ENCODE results near the gene TIGIT. TPM values are rescaled to one million over a fixed set of nuclear protein-coding genes. Genes with fewer than 3 reads are reported as not detected.

Gene TIGIT
- total RNA-seq, 4 donors from 2014 or later, result 1.2 to 5.6 (median 5.4) TPM; not detected in 1

DNA sequence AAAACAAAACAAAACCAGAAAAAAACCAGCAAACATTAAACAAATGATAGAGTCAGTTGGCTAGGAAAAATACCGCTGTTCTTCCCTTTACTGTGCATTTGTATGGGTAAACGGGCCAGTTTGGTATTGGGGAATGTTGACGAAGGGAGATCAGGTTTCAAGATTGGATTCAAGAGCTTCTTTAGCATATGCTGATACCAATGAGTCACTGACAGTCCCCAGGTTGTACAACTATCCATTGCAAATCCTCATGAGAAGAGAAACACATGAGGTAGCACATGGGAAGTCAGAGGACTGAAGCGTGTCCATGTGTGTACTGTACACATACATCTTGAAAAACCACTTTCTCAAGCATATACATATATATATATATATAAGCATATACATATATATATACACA lies 25.6 kb downstream of the TIGIT start:
- no peaks in the 10 kb centered on the region for H3K36me3 ChIP-seq
- WGBS, 2 donors (ENCODE audit: low coverage in 1 of 2), result 79 to 88% methylated on average over 3 to 4 of the region's 4 CpGs
- intact Hi-C loops (cut with DNase I; ENCODE audit: low total_unique reads) (no loop called here), in situ Hi-C loops (cut with MboI; ENCODE audit: low pct_ligation_motif_present in 1 of 4, low pct_unique_long_range_greater_than_20kb in 1 of 4, low sequenced_read_pairs in 3 of 4) (no loop called here)
- DNase-seq, result no peak
- peaks cover 0 to 9% (median 0%) of the 10 kb centered on the region in 4 donors for H3K4me1 ChIP-seq
- H3K27me3 ChIP-seq, result no peaks in the 10 kb centered on the region
- no peak overlapping the region for H3K4me3 ChIP-seq
- no peak overlapping the region for H3K27ac ChIP-seq
- H3K9me3 ChIP-seq, result no peaks in the 10 kb centered on the region
- no peak for TF ChIP-seq POLR2AphosphoS5 (IDR thresholded peaks at IDR 0.05)

DNA sequence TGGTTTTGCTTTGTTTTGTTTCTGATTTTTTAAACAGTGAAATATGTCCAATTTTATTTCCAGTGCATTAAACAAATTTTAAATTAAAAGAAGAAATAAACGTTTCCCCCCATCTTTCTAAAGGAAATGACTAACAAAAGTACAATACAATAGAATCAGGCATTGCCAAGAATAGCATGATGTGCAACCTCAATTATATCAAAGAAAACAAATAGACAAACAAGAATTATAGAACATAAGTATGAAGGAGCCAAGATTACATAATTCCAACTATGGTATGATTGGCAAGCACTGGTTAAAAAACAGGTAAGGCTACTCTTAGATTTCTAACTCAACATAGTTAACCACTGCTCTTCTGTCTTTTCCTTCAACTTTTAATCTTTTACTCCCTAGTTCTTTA lies 26.4 kb downstream of the TIGIT start:
- intact Hi-C loops (cut with DNase I; ENCODE audit: low total_unique reads), result no loop called here
- WGBS, 2 donors (ENCODE audit: low coverage in 1 of 2), result 59 to 64% methylated on average over 1 of the region's 1 CpG
- no peaks in the 10 kb centered on the region for H3K27me3 ChIP-seq

DNA sequence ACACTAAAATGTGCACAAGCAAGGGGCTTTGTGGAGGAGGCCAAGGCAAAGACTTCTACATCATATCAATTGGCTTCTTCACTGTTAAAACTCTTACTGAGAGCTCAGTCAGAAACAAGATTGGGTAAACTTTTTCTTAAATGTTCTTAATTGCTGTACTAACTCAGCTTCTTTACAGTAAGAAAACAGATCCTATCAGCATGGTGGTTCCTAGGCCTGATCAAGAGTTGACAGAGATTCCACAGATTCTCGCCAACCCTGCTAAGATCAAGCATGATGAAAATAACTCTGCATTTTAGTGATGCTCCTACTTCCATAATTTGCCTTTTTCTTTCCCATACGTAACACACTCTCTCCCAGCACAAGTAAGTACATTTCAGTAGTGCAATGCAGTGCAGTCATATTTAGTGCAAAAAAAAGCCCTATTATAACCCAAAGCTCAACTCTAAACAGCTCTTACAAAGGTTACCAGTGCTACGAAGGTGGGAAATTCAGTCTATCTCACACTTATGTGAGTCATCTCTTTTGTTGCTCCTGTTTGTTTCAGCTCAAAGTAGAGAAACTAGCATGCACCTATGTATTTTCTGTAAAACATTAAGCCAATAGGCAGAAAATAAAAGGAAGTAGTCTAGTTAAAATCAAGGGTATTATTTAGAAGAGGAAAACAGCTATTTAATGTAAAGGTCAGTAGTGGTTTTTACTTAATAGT lies 29.9 kb downstream of the TIGIT start:
- intact Hi-C loops (cut with DNase I; ENCODE audit: low total_unique reads), result no loop called here
- Histone ChIP-seq H3K27ac (no peak overlapping the region), H3K4me3 (no peak overlapping the region), H3K9me3 (no peaks in the 10 kb centered on the region), H3K27me3 (no peaks in the 10 kb centered on the region), H3K4me1 (peaks cover 0 to 9% (median 0%) of the 10 kb centered on the region in 4 donors), H3K36me3 (no peaks in the 10 kb centered on the region)
- DNase-seq, result no peak
- 65 to 80% methylated on average over 2 to 3 of the region's 3 CpGs for WGBS, 2 donors (ENCODE audit: low coverage in 1 of 2)
- in situ Hi-C loops (cut with MboI; ENCODE audit: low pct_ligation_motif_present in 1 of 4, low pct_unique_long_range_greater_than_20kb in 1 of 4, low sequenced_read_pairs in 3 of 4), result no loop called here
- TF ChIP-seq EP300 (IDR thresholded peaks at IDR 0.05; ENCODE audit: low read depth) (no peak), POLR2AphosphoS5 (IDR thresholded peaks at IDR 0.05) (no peak), POLR2A (IDR thresholded peaks at IDR 0.05) (no peak)
- TF ChIP-seq, protein P1, sequence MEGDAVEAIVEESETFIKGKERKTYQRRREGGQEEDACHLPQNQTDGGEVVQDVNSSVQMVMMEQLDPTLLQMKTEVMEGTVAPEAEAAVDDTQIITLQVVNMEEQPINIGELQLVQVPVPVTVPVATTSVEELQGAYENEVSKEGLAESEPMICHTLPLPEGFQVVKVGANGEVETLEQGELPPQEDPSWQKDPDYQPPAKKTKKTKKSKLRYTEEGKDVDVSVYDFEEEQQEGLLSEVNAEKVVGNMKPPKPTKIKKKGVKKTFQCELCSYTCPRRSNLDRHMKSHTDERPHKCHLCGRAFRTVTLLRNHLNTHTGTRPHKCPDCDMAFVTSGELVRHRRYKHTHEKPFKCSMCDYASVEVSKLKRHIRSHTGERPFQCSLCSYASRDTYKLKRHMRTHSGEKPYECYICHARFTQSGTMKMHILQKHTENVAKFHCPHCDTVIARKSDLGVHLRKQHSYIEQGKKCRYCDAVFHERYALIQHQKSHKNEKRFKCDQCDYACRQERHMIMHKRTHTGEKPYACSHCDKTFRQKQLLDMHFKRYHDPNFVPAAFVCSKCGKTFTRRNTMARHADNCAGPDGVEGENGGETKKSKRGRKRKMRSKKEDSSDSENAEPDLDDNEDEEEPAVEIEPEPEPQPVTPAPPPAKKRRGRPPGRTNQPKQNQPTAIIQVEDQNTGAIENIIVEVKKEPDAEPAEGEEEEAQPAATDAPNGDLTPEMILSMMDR (IDR thresholded peaks at IDR 0.05), result no peak

More for the DNA sequence above, 26.4 kb downstream of the TIGIT start:
- in situ Hi-C loops (cut with MboI; ENCODE audit: low pct_ligation_motif_present in 1 of 4, low pct_unique_long_range_greater_than_20kb in 1 of 4, low sequenced_read_pairs in 3 of 4), result no loop called here
- H3K4me1 ChIP-seq, result peaks cover 0 to 9% (median 0%) of the 10 kb centered on the region in 4 donors
- no peaks in the 10 kb centered on the region for H3K36me3 ChIP-seq
- no peak for DNase-seq
- H3K9me3 ChIP-seq, result no peaks in the 10 kb centered on the region
- no peak overlapping the region for H3K27ac ChIP-seq
- TF ChIP-seq, protein P1 (IDR thresholded peaks at IDR 0.05), result no peak
- no peak for TF ChIP-seq EP300 (IDR thresholded peaks at IDR 0.05; ENCODE audit: low read depth)
- no peak for TF ChIP-seq POLR2A (IDR thresholded peaks at IDR 0.05)
- no peak for TF ChIP-seq POLR2AphosphoS5 (IDR thresholded peaks at IDR 0.05)
- no peak overlapping the region for H3K4me3 ChIP-seq

DNA sequence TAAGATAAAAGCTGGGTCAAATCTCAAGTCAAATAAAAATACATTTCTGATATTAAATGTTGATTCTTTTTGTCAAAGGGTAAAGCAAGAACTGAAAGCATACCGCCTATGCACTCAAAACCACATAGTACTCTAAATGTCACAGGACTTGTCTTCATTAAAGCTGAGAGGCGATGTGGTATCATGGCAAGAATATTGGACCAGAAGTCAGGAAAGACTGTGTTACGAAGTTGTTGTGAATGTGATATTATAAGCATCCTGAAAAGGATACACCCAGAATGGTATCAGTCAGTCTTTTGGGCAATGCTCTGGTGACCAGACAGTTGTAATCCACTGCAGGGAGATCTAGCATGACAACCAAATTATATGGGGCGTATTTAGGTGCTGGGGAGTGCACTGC lies 33.8 kb downstream of the TIGIT start:
- no peaks in the 10 kb centered on the region for H3K27me3 ChIP-seq
- peaks cover 0 to 9% (median 0%) of the 10 kb centered on the region in 4 donors for H3K4me1 ChIP-seq
- H3K9me3 ChIP-seq, result no peaks in the 10 kb centered on the region
- no peak overlapping the region for H3K27ac ChIP-seq
- WGBS, 2 donors (ENCODE audit: low coverage in 1 of 2), result 79 to 81% methylated on average over 4 of the region's 4 CpGs
- no peaks in the 10 kb centered on the region for H3K36me3 ChIP-seq
- TF ChIP-seq, protein P1 (IDR thresholded peaks at IDR 0.05), result no peak
- TF ChIP-seq POLR2A (IDR thresholded peaks at IDR 0.05) (no peak), POLR2AphosphoS5 (IDR thresholded peaks at IDR 0.05) (no peak), EP300 (IDR thresholded peaks at IDR 0.05; ENCODE audit: low read depth) (no peak)
- H3K4me3 ChIP-seq, result no peak overlapping the region
- no peak for DNase-seq
- in situ Hi-C loops (cut with MboI; ENCODE audit: low pct_ligation_motif_present in 1 of 4, low pct_unique_long_range_greater_than_20kb in 1 of 4, low sequenced_read_pairs in 3 of 4) (no loop called here), intact Hi-C loops (cut with DNase I; ENCODE audit: low total_unique reads) (no loop called here)
